Liver (tissue), 9 donors: ENCODE results near the gene RBMY1B. TPM values are rescaled to one million over a fixed set of nuclear protein-coding genes. Genes with fewer than 3 reads are reported as not detected.
"Not testable (repeated sequence)": the region's sequence is repeated elsewhere in the genome, so short reads cannot be mapped to it uniquely, and the experiment has no call there.

Experiments used
- DNase-seq: peaks from one replicate; pipeline ENCODE4 v3.0.0-alpha.2; 2017; ENCODE audit warnings: low spot score
- H3K27ac ChIP-seq, 2 donors: one replicate each; pipeline ENCODE4 v1.7.0; 2013; ENCODE audit warnings: inconsistent platforms in 2 of 2, low read length in 2 of 2, control low read depth in 1 of 2, low read depth in 1 of 2, mild to moderate bottlenecking in 1 of 2
- H3K27me3 ChIP-seq, 4 donors: one replicate each; pipeline versions ENCODE4 v1.6.1 to v1.7.0; 2013; ENCODE audit warnings: low read length in 3 of 4, inconsistent platforms in 1 of 4, mild to moderate bottlenecking in 1 of 4, moderate library complexity in 1 of 4; ENCODE audit not compliant: control insufficient read depth in 4 of 4, insufficient read depth in 4 of 4
- H3K36me3 ChIP-seq, 4 donors: one replicate each; pipeline versions ENCODE4 v1.6.1 to v1.7.0; 2013; ENCODE audit warnings: low read length in 3 of 4, mild to moderate bottlenecking in 3 of 4, low read depth in 1 of 4, moderate library complexity in 1 of 4; ENCODE audit not compliant: control insufficient read depth in 4 of 4, insufficient read depth in 3 of 4
- H3K4me1 ChIP-seq, 4 donors: one replicate each; pipeline versions ENCODE4 v1.6.1 to v1.7.0; 2013; ENCODE audit warnings: low read length in 3 of 4, mild to moderate bottlenecking in 3 of 4, moderate library complexity in 1 of 4; ENCODE audit not compliant: control insufficient read depth in 4 of 4, insufficient read depth in 4 of 4
- H3K4me3 ChIP-seq, 3 donors: one replicate each; pipeline versions ENCODE4 v1.6.1 to v1.7.0; 2013; ENCODE audit warnings: low read length in 3 of 3, control low read depth in 1 of 3, low read depth in 1 of 3, mild to moderate bottlenecking in 1 of 3
- H3K9ac ChIP-seq, 2 donors: one replicate each; pipeline ENCODE4 v1.7.0; 2013; ENCODE audit warnings: low read length in 2 of 2, mild to moderate bottlenecking in 2 of 2, moderate library complexity in 2 of 2, control low read depth in 1 of 2, low read depth in 1 of 2
- H3K9me3 ChIP-seq, 4 donors: one replicate each; pipeline versions ENCODE4 v1.6.1 to v1.7.0; 2013; ENCODE audit warnings: low read length in 3 of 4; ENCODE audit not compliant: control insufficient read depth in 4 of 4
- EGR1 ChIP-seq, 2 donors: IDR thresholded peaks; 2 replicates each; pipeline ENCODE4 v1.6.1; 2016 to 2018; ENCODE audit warnings: antibody characterized with exemption in 2 of 2, low read depth in 2 of 2
- FOXA1 ChIP-seq: IDR thresholded peaks from 2 replicates; pipeline ENCODE4 v1.6.1; 2016; ENCODE audit warnings: antibody characterized with exemption
- FOXA2 ChIP-seq: IDR thresholded peaks from 2 replicates; pipeline ENCODE4 v1.6.1; 2016; ENCODE audit warnings: antibody characterized with exemption
- HNF4A ChIP-seq, 2 donors: conservative IDR thresholded peaks; 2 replicates each; pipeline ENCODE4 v1.6.1; 2016; ENCODE audit warnings: antibody characterized with exemption in 2 of 2, mild to moderate bottlenecking in 2 of 2
- HNF4G ChIP-seq: IDR thresholded peaks from 2 replicates; pipeline ENCODE4 v1.6.1; 2016; ENCODE audit warnings: antibody characterized with exemption
- JUND ChIP-seq, 2 donors: IDR thresholded peaks; 2 replicates each; pipeline ENCODE4 v1.6.1; 2016; ENCODE audit warnings: antibody characterized with exemption in 2 of 2
- NR2F2 ChIP-seq: IDR thresholded peaks from 2 replicates; pipeline ENCODE4 v1.6.1; 2016; ENCODE audit warnings: antibody characterized with exemption
- RAD21 ChIP-seq, 2 donors: IDR thresholded peaks; 2 replicates each; pipeline ENCODE4 v1.6.1; 2016; ENCODE audit warnings: antibody characterized with exemption in 2 of 2, mild to moderate bottlenecking in 2 of 2
- SP1 ChIP-seq: IDR thresholded peaks from 2 replicates; pipeline ENCODE4 v1.6.1; 2018; ENCODE audit warnings: antibody characterized with exemption, mild to moderate bottlenecking
- TAF1 ChIP-seq: conservative IDR thresholded peaks from 2 replicates; pipeline ENCODE4 v1.6.1; 2016; ENCODE audit warnings: antibody characterized with exemption, mild to moderate bottlenecking
- YY1 ChIP-seq: IDR thresholded peaks from 2 replicates; pipeline ENCODE4 v1.6.1; 2016; ENCODE audit warnings: antibody characterized with exemption, mild to moderate bottlenecking
- WGBS: extraction: QIAGEN DNeasy Blood & Tissue Kit; methylation state at CpG from one replicate; pipeline ENCODE4 v1.1.7; 2013; 5-methylcytosine and 5-hydroxymethylcytosine counted together
- polyA plus RNA-seq, 2 donors: library from polyadenylated mRNA; stranded (reverse) in 1 of 2; unstranded in 1 of 2; fragments of 200-250 nt in 1 of 2; fragments of >200 nt in 1 of 2; fragmentation: Nextera tagmentation in 1 of 2; extraction: Ambion mirVana in 1 of 2; gene quantifications; one replicate each; pipeline versions ENCODE4 v1.2.1 to v1.2.3, GENCODE V29; 2013 to 2015
- total RNA-seq, 2 donors: library from RNA; depleted of rRNA; stranded (reverse); fragments of >200 nt; gene quantifications; one replicate each; pipeline ENCODE4 v1.2.3, GENCODE V29; 2014
- TF ChIP-seq, protein P1 (sequence below): fragments of 150-350 bp; IDR thresholded peaks from 2 replicates; pipeline ENCODE4 v1.5.1; 2017; ENCODE audit warnings: improper control_type of control experiment, low read depth, low read length; ENCODE audit not compliant: missing input control
- TF ChIP-seq, protein P2 (sequence below): IDR thresholded peaks from 2 replicates; pipeline ENCODE4 v1.6.1; 2016; ENCODE audit warnings: antibody characterized with exemption
- donor health status: healthy.
- donor health status: healthy.
- donor health status: healthy.
- donor health status: healthy.
- donor health status: healthy.

Gene RBMY1B
- total RNA-seq (not detected), polyA plus RNA-seq (not detected)

- not testable (repeated sequence) for H3K27ac ChIP-seq
Measured at GRCh38 chrY:21511038-21511437, at the start of gene RBMY1B. TSS of gene RBMY1B (plus strand) at chrY:21511338. CDS start at chrY:21513351, 2,013 bp downstream.

GRCh38 chrY:21462915-21463314 lies 48.2 kb upstream of the RBMY1B start:
- H3K27me3 ChIP-seq: not testable (repeated sequence)
- WGBS: 92% methylated on average over 1 of the region's 1 CpG

More at GRCh38 chrY:21511038-21511437, at the start of gene RBMY1B:
- not testable (repeated sequence) for H3K27me3 ChIP-seq, H3K4me1 ChIP-seq, H3K36me3 ChIP-seq, H3K9me3 ChIP-seq, DNase-seq, H3K4me3 ChIP-seq, H3K9ac ChIP-seq
- WGBS: no CpG with 5 or more reads among the region's 28 CpGs

DNA sequence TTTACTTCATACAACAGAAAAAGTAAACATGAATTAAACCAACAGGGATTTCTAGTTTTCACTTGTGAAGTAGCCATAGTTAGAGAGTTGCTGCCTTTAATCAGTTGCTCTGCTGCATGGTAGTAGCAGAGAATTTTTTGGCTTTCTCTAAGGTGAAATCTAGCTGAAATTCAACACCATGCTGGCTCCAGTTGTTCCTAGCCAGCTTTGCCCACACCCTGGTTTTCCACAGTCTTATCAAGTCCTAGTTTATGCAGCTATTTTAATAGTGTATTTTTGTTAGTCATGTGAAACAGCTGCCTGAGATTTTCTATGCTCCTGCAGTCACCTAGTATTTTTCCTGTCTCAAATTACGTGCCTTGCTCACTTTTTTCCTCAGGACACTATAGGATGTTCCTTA lies 28.2 kb upstream of the RBMY1B start:
- Histone ChIP-seq H3K27me3 (no peaks in the 10 kb centered on the region), H3K9me3 (no peaks in the 10 kb centered on the region), H3K9ac (no peak overlapping the region), H3K4me1 (no peaks in the 10 kb centered on the region), H3K27ac (no peak overlapping the region), H3K36me3 (no peaks in the 10 kb centered on the region), H3K4me3 (no peak overlapping the region)
- no peak for DNase-seq
- TF ChIP-seq TAF1 (no peak), FOXA2 (no peak), HNF4A (conservative IDR thresholded peaks at IDR 0.05) (no peak), SP1 (no peak), HNF4G (no peak), RAD21 (IDR thresholded peaks at IDR 0.05) (no peak), FOXA1 (no peak), JUND (IDR thresholded peaks at IDR 0.05) (no peak), EGR1 (IDR thresholded peaks at IDR 0.05; ENCODE audit: low read depth in 2 of 2) (no peak), NR2F2 (no peak), YY1 (no peak)
- TF ChIP-seq, protein P1, sequence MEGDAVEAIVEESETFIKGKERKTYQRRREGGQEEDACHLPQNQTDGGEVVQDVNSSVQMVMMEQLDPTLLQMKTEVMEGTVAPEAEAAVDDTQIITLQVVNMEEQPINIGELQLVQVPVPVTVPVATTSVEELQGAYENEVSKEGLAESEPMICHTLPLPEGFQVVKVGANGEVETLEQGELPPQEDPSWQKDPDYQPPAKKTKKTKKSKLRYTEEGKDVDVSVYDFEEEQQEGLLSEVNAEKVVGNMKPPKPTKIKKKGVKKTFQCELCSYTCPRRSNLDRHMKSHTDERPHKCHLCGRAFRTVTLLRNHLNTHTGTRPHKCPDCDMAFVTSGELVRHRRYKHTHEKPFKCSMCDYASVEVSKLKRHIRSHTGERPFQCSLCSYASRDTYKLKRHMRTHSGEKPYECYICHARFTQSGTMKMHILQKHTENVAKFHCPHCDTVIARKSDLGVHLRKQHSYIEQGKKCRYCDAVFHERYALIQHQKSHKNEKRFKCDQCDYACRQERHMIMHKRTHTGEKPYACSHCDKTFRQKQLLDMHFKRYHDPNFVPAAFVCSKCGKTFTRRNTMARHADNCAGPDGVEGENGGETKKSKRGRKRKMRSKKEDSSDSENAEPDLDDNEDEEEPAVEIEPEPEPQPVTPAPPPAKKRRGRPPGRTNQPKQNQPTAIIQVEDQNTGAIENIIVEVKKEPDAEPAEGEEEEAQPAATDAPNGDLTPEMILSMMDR: no peak
- TF ChIP-seq, protein P2, sequence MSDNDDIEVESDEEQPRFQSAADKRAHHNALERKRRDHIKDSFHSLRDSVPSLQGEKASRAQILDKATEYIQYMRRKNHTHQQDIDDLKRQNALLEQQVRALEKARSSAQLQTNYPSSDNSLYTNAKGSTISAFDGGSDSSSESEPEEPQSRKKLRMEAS: no peak
- WGBS: 36% methylated on average over 1 of the region's 1 CpG

More at GRCh38 chrY:21462915-21463314, 48.2 kb upstream of the RBMY1B start:
- H3K4me3 ChIP-seq, H3K27ac ChIP-seq, H3K9ac ChIP-seq, H3K4me1 ChIP-seq, DNase-seq, H3K36me3 ChIP-seq, H3K9me3 ChIP-seq: not testable (repeated sequence)

GRCh38 chrY:21534579-21534978 lies 23.4 kb downstream of the RBMY1B start, which contains the start of gene RBMY1A1:
TSS of gene RBMY1A1 (plus strand) at chrY:21534879. CDS start at chrY:21536892, 2,013 bp downstream.
- no CpG with 5 or more reads among the region's 28 CpGs for WGBS
- not testable (repeated sequence) for H3K27ac ChIP-seq, H3K9me3 ChIP-seq, H3K4me1 ChIP-seq, H3K4me3 ChIP-seq, DNase-seq, H3K27me3 ChIP-seq, H3K36me3 ChIP-seq, H3K9ac ChIP-seq

DNA sequence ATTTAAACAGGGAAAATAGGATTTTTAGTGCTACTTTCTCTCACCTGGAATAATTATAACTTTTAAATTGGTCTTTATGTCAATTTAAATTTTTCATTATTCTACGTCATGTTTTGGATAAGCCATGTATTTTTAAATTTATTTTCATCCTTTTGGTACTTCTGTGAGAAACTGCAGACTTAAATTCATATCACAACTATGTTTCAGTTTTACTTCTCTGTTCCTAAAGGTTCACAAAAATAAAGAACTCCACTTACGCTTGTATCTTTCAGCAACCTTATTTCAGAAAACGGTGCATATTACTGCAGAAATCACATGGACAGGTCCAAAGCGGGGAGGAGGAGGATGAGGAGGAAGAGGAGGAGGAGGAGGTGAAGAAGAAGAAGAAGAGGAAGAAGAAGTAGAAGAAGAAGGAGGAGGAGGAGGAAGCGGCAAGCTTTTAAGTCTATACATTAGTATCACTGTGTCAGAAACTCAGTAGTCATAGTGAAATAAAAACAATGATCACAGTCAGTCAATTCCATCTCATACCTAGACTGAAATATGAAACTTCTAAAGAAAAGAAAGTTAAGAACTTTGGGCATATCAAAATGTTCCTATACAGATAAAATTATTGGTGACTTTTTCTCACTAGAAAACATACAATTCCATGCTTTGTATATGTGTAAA lies 48.3 kb downstream of the RBMY1B start:
- H3K27me3 ChIP-seq, H3K36me3 ChIP-seq, H3K9me3 ChIP-seq, H3K4me3 ChIP-seq, H3K4me1 ChIP-seq, H3K27ac ChIP-seq, DNase-seq, H3K9ac ChIP-seq: not testable (repeated sequence)
- no CpG with 5 or more reads among the region's 5 CpGs for WGBS
